Measurements from ENCODE around the gene PVR.

GRCh38 chr19:44658069-44658733 lies 14.5 kb downstream of the PVR start:
- TF ChIP-seq, protein P1, sequence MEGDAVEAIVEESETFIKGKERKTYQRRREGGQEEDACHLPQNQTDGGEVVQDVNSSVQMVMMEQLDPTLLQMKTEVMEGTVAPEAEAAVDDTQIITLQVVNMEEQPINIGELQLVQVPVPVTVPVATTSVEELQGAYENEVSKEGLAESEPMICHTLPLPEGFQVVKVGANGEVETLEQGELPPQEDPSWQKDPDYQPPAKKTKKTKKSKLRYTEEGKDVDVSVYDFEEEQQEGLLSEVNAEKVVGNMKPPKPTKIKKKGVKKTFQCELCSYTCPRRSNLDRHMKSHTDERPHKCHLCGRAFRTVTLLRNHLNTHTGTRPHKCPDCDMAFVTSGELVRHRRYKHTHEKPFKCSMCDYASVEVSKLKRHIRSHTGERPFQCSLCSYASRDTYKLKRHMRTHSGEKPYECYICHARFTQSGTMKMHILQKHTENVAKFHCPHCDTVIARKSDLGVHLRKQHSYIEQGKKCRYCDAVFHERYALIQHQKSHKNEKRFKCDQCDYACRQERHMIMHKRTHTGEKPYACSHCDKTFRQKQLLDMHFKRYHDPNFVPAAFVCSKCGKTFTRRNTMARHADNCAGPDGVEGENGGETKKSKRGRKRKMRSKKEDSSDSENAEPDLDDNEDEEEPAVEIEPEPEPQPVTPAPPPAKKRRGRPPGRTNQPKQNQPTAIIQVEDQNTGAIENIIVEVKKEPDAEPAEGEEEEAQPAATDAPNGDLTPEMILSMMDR (IDR thresholded peaks at IDR 0.05; ENCODE audit: insufficient read depth, low read length), result no peak
- TF ChIP-seq POLR2AphosphoS5 (IDR thresholded peaks at IDR 0.05; ENCODE audit: low read depth) (no peak), GABPA (IDR thresholded peaks at IDR 0.05; ENCODE audit: low read depth) (no peak), SPI1 (IDR thresholded peaks at IDR 0.05; ENCODE audit: borderline replicate concordance, low read depth) (no peak)
- TF ChIP-seq, protein P2, sequence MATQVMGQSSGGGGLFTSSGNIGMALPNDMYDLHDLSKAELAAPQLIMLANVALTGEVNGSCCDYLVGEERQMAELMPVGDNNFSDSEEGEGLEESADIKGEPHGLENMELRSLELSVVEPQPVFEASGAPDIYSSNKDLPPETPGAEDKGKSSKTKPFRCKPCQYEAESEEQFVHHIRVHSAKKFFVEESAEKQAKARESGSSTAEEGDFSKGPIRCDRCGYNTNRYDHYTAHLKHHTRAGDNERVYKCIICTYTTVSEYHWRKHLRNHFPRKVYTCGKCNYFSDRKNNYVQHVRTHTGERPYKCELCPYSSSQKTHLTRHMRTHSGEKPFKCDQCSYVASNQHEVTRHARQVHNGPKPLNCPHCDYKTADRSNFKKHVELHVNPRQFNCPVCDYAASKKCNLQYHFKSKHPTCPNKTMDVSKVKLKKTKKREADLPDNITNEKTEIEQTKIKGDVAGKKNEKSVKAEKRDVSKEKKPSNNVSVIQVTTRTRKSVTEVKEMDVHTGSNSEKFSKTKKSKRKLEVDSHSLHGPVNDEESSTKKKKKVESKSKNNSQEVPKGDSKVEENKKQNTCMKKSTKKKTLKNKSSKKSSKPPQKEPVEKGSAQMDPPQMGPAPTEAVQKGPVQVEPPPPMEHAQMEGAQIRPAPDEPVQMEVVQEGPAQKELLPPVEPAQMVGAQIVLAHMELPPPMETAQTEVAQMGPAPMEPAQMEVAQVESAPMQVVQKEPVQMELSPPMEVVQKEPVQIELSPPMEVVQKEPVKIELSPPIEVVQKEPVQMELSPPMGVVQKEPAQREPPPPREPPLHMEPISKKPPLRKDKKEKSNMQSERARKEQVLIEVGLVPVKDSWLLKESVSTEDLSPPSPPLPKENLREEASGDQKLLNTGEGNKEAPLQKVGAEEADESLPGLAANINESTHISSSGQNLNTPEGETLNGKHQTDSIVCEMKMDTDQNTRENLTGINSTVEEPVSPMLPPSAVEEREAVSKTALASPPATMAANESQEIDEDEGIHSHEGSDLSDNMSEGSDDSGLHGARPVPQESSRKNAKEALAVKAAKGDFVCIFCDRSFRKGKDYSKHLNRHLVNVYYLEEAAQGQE (IDR thresholded peaks at IDR 0.05; ENCODE audit: insufficient replicate concordance, low read depth), result no peak
